GM18517 (cell line): ENCODE data around the gene PDE6A.
A peak's percentile ranks its signal among the peaks of the same experiment; 100 is the strongest.

Experiments
- ATAC-seq: cut with Tn5 transposase; IDR thresholded peaks from one replicate; pipeline ENCODE4 v1.9.1; 2021; ENCODE audit warnings: mild to moderate bottlenecking, moderate library complexity; ENCODE audit not compliant: unreplicated experiment

PDE6A gene

GRCh38 chr5:149841851-149842793 is 102.5 kb downstream of the PDE6A start:
- no peak for ATAC-seq

GRCh38 chr5:149840226-149840825 is 104.3 kb downstream of the PDE6A start:
- ATAC-seq, result no peak

- ATAC-seq, result no peak
Observed at GRCh38 chr5:149839761-149840160, 104.8 kb downstream of the PDE6A start.

GRCh38 chr5:149838881-149839739 is 105.5 kb downstream of the PDE6A start:
- no peak for ATAC-seq

DNA sequence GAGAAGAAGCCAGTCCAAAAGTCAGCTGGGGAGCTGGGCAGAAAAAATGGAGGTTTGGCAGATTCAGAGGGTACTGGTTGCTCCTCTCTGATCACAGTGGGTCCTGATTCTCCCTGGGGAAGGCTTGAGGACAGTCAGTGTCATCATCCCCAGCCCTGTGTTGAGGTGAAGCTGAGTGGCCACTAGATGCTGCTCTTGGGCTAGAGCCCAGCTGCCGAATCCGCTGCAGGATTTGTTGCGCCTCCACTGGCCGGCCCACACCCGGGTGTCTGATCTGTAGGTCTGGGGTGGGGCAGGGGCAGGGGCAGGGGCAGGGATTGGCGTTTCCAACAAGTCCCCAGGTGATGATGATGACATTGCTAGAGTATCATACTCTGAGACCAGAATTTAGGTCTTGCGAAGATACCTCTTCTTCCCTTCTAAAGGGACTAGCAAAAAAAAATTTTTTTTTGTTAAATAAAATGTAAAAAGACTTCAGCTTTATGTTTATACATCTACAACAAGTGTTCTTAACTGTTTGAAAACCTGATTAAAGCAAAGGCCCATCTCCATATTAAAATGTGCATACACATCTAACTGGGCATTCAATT is 106.8 kb downstream of the PDE6A start:
- no peak for ATAC-seq

DNA sequence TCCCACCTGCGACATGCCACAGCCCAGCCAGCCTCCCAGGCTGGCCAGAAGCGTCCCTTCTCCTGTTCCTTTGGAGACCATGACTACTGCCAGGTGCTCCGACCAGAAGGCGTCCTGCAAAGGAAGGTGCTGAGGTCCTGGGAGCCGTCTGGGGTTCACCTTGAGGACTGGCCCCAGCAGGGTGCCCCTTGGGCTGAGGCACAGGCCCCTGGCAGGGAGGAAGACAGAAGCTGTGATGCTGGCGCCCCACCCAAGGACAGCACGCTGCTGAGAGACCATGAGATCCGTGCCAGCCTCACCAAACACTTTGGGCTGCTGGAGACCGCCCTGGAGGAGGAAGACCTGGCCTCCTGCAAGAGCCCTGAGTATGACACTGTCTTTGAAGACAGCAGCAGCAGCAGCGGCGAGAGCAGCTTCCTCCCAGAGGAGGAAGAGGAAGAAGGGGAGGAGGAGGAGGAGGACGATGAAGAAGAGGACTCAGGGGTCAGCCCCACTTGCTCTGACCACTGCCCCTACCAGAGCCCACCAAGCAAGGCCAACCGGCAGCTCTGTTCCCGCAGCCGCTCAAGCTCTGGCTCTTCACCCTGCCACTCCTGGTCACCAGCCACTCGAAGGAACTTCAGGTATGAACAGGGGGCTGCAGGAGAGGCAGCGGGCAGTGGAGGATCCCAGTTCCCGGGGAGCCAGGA is 108.0 kb downstream of the PDE6A start:
- no peak for ATAC-seq

DNA sequence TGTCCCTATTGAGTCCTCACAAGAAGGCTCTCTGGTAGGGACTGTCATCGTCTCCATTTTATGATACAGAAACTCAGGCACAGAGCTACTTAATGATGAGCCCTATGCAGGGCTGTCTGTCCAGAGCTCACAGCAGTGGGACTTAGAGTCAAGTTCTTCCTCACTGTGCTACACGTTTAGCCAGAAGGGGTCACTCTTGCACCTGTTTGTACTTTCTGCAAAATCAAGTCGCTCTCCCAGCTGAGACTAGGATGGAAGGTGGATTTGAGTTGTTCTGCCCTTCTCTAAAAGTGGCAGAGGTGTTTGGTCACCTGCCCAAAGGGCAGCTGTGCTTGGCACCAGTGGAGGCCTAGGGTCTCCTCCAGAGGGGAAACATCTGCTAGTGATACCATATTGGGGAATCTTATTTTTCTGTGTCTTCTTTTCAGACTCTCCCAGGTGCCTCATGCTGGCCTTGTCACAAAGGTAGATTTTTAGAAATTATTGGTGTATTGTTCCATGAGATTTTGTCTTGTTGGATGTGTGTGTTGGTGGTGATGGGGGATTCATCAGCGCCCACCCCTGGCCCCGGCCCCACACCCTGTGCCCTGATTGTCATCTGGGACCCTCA is 110.2 kb downstream of the PDE6A start:
- no peak for ATAC-seq

DNA sequence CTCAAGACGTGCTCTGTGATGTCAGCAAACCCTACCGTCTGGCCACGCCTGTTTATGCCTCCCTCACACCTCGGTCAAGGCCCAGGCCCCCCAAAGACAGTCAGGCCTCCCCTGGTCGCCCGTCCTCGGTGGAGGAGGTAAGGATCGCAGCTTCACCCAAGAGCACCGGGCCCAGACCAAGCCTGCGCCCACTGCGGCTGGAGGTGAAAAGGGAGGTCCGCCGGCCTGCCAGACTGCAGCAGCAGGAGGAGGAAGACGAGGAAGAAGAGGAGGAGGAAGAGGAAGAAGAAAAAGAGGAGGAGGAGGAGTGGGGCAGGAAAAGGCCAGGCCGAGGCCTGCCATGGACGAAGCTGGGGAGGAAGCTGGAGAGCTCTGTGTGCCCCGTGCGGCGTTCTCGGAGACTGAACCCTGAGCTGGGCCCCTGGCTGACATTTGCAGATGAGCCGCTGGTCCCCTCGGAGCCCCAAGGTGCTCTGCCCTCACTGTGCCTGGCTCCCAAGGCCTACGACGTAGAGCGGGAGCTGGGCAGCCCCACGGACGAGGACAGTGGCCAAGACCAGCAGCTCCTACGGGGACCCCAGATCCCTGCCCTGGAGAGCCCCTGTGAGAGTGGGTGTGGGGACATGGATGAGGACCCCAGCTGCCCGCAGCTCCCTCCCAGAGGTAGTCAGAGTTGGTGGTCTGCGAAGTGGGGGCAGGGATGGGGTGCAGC is 111.3 kb downstream of the PDE6A start:
- ATAC-seq, result no peak

GRCh38 chr5:149832636-149833035 is 112.0 kb downstream of the PDE6A start:
- ATAC-seq, result no peak

DNA sequence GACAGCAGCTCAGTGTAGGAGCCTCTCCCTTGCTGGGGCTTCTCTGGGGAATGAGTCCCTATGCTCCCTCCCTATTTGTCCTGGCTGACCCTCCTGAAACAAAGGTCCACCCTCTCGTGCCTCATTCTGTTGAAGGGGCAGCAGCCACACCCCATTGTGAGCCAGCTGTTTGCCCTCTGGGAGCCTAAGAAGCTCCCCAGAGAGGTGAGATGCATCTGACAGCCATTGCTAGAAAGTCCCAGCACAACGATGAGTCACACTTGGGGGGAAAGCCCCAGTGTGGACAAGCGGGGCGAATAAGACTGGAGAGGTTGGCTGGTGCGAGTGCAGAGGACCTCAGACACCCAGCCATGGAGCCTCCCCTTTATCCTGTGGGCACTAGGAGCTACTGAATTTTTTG is 113.1 kb downstream of the PDE6A start:
- ATAC-seq, result peak; percentile 74

DNA sequence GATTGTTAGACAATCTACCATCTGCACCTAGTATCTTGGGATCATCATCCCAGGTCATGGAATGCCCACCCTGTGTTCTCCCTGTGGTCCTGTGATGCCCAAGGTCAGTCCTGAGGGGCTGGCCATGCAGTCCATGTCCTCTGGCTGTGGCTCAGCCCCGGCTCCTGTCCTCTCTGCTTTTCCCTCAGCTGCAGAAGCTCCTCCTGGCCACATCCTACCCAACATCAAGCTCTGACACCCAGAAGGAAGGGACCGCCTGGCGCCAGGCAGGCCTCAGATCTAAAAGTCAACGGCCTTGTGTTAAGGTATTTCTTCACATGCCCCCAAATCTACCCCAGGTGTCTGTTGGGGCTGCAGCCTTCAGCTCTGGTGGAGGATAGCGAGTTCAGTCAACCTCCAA is 114.0 kb downstream of the PDE6A start:
- ATAC-seq, result no peak

DNA sequence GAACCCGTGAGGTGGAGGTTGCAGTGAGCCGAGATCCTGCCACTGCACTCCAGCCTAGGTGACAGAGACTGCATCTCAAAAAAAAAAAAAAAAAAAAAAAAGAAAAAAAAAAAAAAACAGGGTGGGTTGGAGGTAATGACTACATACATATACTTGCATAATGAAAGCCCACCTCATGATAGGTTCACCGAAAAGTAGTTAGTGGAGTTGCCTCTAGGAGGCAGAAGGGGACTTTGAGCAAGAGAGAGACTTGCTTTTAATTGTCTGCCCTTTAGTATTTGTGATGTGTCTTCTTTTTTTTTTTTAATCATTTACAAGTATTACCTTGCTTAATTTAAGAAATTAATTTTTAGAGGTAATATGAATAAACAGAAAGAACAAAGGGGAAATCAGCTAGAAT is 114.6 kb downstream of the PDE6A start:
- ATAC-seq, result no peak

- ATAC-seq, result peak; percentile 63
Observed at GRCh38 chr5:149828161-149829011, 116.2 kb downstream of the PDE6A start.

DNA sequence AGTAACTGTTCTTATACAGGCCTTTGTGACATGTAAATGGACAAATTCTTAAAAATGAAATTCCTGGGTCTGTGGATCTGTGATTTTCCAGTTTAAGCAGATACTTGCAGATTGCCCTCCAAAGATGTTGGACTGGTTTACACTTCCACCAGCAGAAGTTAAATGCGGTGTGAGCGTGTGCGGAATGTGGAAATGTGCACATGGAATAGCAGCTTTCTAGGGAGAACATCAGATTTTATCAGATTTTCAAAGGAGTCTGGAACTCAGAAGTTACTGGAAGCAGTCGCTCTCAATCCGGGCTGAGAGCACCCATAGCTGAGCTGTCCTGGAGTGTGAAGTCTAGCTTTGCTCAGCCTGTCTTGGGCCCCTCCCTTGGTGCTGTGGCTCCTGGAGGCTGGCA is 117.0 kb downstream of the PDE6A start:
- ATAC-seq, result no peak

DNA sequence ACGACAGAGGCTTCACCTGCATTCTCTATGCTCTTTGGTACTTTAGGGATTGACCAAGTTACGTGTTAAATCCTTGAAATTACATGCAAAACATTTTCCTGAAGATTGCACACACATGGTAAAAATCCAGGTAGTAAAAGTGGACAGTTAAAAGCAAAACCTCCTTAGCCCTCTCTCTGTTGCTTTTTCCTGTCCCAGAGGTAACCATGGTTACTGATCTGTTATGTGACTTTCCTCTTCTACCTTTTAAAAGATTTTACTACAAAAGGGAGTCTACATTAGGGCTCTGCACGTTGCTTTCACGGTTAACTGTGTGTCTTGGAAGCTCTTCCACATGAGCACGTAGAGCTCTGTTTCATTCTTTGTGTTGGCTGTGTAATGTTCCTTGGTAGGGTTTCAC is 117.5 kb downstream of the PDE6A start:
- ATAC-seq, result no peak

GRCh38 chr5:149826574-149826973 is 118.0 kb downstream of the PDE6A start:
- no peak for ATAC-seq

DNA sequence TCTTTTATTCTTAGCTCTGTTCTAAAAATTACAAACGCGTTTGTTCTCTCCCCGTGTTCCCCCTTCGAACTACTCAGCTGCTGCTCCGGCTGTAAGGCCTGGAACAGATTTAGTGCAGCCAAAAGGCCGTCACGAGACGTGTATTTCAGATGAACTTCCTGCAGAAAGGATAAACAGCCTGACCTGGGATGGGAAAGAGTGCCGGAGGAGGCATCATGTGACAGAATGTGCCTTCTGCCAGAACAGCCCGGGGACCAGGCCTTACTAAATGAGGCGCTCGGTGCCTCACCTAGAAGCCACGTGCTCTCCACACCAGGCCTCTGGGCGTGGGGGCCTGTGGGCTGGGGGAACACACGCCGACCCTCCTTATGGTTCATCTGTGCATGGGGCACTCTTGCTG is 119.7 kb downstream of the PDE6A start:
- no peak for ATAC-seq

- no peak for ATAC-seq
Observed at GRCh38 chr5:149824120-149824519, 120.5 kb downstream of the PDE6A start.
